ENCODE measurements around the gene CKAP4. TPM values are rescaled to one million over a fixed set of nuclear protein-coding genes. Genes with fewer than 3 reads are reported as not detected.

CKAP4 gene
- total RNA-seq, 4 donors from 2014 or later = 15.5 to 24.5 (median 21.0) TPM

GRCh38 chr12:106251631-106252455 lies 4.0 kb upstream of the CKAP4 start:
- TF ChIP-seq CTCF (IDR thresholded peaks at IDR 0.05) (no peak), POLR2A (IDR thresholded peaks at IDR 0.05) (no peak)
- Histone ChIP-seq H3K27ac (no peak overlapping the region), H3K27me3 (no peaks in the 10 kb centered on the region), H3K4me1 (peaks cover 0 to 9% (median 2%) of the 10 kb centered on the region in 4 donors), H3K4me3 (no peak overlapping the region), H3K36me3 (no peaks in the 10 kb centered on the region), H3K9me3 (peaks cover 0 to 3% (median 0%) of the 10 kb centered on the region in 4 donors)
- no peak for DNase-seq

GRCh38 chr12:106249411-106250135 lies 1.8 kb upstream of the CKAP4 start:
- Histone ChIP-seq H3K4me3 (no peak overlapping the region), H3K27ac (peak overlapping the region; percentile 95 to 99 (median 97)), H3K4me1 (peaks cover 0 to 30% (median 8%) of the 10 kb centered on the region in 4 donors), H3K36me3 (no peaks in the 10 kb centered on the region), H3K27me3 (no peaks in the 10 kb centered on the region), H3K9me3 (peaks cover 0 to 3% (median 0%) of the 10 kb centered on the region in 4 donors)
- TF ChIP-seq CTCF (IDR thresholded peaks at IDR 0.05) = no peak
- TF ChIP-seq POLR2A (IDR thresholded peaks at IDR 0.05) = no peak
- DNase-seq = peak; percentile 57 to 85 (median 65)

GRCh38 chr12:106248846-106249371 lies 1.1 kb upstream of the CKAP4 start:
- Histone ChIP-seq H3K9me3 (peaks cover 0 to 3% (median 0%) of the 10 kb centered on the region in 4 donors), H3K36me3 (no peaks in the 10 kb centered on the region), H3K27me3 (no peaks in the 10 kb centered on the region), H3K4me1 (peaks cover 0 to 30% (median 8%) of the 10 kb centered on the region in 4 donors), H3K4me3 (peak overlapping the region; percentile 66 to 92 (median 82)), H3K27ac (peak overlapping the region; percentile 95 to 99 (median 97))
- TF ChIP-seq POLR2A (IDR thresholded peaks at IDR 0.05) = peak in 1 of 2 donors; percentile 9
- no peak for TF ChIP-seq CTCF (IDR thresholded peaks at IDR 0.05)
- peak in 2 of 3 donors; percentile 45 to 54 for DNase-seq

- H3K27ac ChIP-seq = peak overlapping the region; percentile 95 to 99 (median 97)
- H3K4me3 ChIP-seq = peak overlapping the region; percentile 66 to 92 (median 82)
- DNase-seq = peak; percentile 53 to 72 (median 67)
- peaks cover 0 to 3% (median 0%) of the 10 kb centered on the region in 4 donors for H3K9me3 ChIP-seq
- H3K27me3 ChIP-seq = no peaks in the 10 kb centered on the region
- H3K4me1 ChIP-seq = peaks cover 0 to 30% (median 8%) of the 10 kb centered on the region in 4 donors
- TF ChIP-seq CTCF (IDR thresholded peaks at IDR 0.05) (no peak), POLR2A (IDR thresholded peaks at IDR 0.05) (no peak)
- no peaks in the 10 kb centered on the region for H3K36me3 ChIP-seq
These were observed 559 bp upstream of the CKAP4 start for GRCh38 chr12:106248312-106248845.

Measured in Peyer's patch (tissue), 4 donors.